Fibroblast of the aortic adventitia (primary cell): ENCODE measurements around the gene JAKMIP1. TPM values are rescaled to one million over a fixed set of nuclear protein-coding genes. Genes with fewer than 3 reads are reported as not detected.

ENCODE experiments used
- DNase-seq: peaks from one replicate; pipeline ENCODE4 v3.0.0-alpha.2; 2010; ENCODE audit warnings: low read depth
- H3K4me3 ChIP-seq: 2 replicates; pipeline ENCODE4 v1.5.1; 2011; ENCODE audit warnings: low read depth, mild to moderate bottlenecking, control low read depth, low read length, moderate library complexity
- CTCF ChIP-seq: IDR thresholded peaks from 2 replicates; pipeline ENCODE4 v1.5.1; 2011; ENCODE audit warnings: mild to moderate bottlenecking, low read length, control low read depth, inconsistent platforms; ENCODE audit not compliant: insufficient read depth
- total RNA-seq: library from RNA; depleted of rRNA; stranded (reverse); fragments of >200 nt; gene quantifications from 2 replicates; pipeline ENCODE4 v1.2.3, GENCODE V29; 2012; ENCODE audit warnings: low replicate concordance

The JAKMIP1 gene
- total RNA-seq, 1 donor, result not detected

- DNase-seq, result no peak
- no peak overlapping the region for H3K4me3 ChIP-seq
- TF ChIP-seq CTCF, result no peak
Observed at GRCh38 chr4:6085691-6086628, 114.4 kb downstream of the JAKMIP1 start.

GRCh38 chr4:6085028-6085690 lies 115.2 kb downstream of the JAKMIP1 start:
- no peak for DNase-seq
- no peak overlapping the region for H3K4me3 ChIP-seq
- no peak for TF ChIP-seq CTCF

- no peak overlapping the region for H3K4me3 ChIP-seq
- no peak for TF ChIP-seq CTCF
Observed at GRCh38 chr4:6079965-6080364, 120.4 kb downstream of the JAKMIP1 start.

GRCh38 chr4:6078560-6078959 lies 121.8 kb downstream of the JAKMIP1 start:
- no peak for DNase-seq
- no peak for TF ChIP-seq CTCF
- no peak overlapping the region for H3K4me3 ChIP-seq

More at GRCh38 chr4:6079965-6080364, 120.4 kb downstream of the JAKMIP1 start:
- DNase-seq, result no peak

- no peak overlapping the region for H3K4me3 ChIP-seq
- no peak for TF ChIP-seq CTCF
- DNase-seq, result no peak
Observed at GRCh38 chr4:6076391-6076790, 124.0 kb downstream of the JAKMIP1 start.

DNA sequence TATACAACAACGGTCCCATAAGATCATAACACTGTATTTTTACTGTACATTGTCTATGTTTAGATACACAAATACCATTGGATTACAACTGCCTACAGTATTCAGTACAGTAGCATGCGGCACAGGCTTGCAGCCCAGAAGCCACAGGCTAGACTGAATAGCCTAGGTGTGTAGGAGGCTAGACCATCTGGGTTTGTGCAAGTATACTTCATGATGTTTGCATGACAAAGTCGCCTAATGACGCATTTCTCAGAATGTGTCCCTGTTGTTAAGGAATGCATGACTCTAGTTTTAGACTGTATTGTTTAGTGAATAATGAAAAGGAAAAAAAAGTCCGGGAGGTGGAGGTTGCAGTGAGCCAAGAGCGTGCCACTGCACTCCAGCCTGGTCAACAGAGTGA lies 125.6 kb downstream of the JAKMIP1 start:
- TF ChIP-seq CTCF, result no peak
- no peak for DNase-seq
- H3K4me3 ChIP-seq, result no peak overlapping the region
